GM12801 (cell line): ENCODE data around the gene C20orf204.

Source experiments
- TF ChIP-seq, protein P1 (sequence below): IDR thresholded peaks from one replicate; pipeline ENCODE4 v1.5.1; 2011; ENCODE audit warnings: control low read depth; ENCODE audit not compliant: insufficient read length; ENCODE audit errors: extremely low read depth

Gene C20orf204

GRCh38 chr20:64047968-64048401 lies 12.0 kb downstream of the C20orf204 start:
- TF ChIP-seq, protein P1, sequence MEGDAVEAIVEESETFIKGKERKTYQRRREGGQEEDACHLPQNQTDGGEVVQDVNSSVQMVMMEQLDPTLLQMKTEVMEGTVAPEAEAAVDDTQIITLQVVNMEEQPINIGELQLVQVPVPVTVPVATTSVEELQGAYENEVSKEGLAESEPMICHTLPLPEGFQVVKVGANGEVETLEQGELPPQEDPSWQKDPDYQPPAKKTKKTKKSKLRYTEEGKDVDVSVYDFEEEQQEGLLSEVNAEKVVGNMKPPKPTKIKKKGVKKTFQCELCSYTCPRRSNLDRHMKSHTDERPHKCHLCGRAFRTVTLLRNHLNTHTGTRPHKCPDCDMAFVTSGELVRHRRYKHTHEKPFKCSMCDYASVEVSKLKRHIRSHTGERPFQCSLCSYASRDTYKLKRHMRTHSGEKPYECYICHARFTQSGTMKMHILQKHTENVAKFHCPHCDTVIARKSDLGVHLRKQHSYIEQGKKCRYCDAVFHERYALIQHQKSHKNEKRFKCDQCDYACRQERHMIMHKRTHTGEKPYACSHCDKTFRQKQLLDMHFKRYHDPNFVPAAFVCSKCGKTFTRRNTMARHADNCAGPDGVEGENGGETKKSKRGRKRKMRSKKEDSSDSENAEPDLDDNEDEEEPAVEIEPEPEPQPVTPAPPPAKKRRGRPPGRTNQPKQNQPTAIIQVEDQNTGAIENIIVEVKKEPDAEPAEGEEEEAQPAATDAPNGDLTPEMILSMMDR, result no peak

GRCh38 chr20:64048402-64049044 lies 12.5 kb downstream of the C20orf204 start:
- TF ChIP-seq, protein P1, result no peak

DNA sequence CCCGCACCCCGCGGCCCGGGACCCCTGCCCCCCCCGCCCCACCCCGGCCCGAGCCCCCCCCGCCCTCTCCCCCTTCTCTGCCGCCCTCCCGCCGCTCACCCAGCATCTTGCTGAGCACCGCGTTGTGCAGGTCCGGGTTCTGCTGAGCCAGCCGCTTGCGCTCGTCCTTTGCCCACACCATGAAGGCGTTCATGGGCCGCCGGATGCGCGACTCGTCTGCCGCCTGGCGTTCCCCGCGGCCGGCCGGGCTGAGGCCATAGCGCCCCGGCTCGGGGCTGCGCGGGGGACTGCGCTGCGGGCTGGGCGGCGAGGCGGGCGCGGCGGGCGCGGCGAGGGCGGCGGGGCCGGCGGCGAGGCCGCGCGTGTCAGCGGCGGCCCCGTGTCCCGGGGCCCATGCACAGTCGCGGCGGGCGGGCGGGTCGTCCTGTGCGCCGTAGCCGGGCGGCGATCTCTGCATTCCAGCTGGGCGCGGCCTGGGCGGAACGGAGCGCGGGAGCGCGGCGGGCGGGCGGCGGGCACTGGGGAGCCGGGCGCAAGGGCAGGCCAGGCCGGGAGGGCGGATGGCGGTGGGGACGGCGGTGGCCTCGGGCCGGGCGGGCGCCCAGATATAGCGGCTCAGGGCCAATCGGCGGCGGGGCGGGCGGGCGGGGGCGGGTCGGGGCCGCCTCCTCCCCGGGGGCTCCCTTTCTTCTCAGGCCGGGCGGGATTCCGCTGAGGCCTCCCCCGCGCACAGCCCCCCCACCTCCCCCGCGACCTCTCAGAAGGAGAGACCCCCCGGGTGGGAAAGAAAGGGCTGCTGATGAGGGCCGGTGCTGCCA lies 13.3 kb downstream of the C20orf204 start, which contains the start of gene SOX18:
TSS of gene SOX18 (minus strand) at position 580 of the 818 bp plus-strand sequence. CDS start at position 457, 123 bp downstream.
- TF ChIP-seq, protein P1, result no peak

- TF ChIP-seq, protein P1, result no peak
These were observed 13.9 kb downstream of the C20orf204 start for GRCh38 chr20:64049878-64050260.

- TF ChIP-seq, protein P1, result no peak
These were observed 14.5 kb downstream of the C20orf204 start for GRCh38 chr20:64050261-64051032.

DNA sequence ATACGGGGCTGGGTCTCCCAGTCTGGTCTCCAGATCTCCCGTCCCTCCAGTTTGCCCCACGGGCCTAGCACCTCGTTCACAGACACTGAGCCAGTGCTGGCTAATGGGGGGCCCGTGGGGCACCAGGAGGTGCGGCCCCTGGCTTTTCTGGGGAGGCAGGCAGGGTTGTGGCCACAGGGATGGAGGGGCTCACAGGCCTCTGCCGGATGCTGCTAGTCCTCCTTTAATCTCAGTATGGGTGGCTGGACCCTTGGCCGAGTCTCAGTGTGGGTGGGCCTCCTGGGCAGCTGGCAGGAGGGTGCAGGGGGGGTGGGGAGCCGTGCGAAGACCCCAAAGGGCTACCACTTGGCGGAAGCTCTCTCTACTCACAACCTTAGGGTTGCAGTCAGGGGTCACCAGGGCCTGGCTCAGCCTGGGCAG lies 15.1 kb downstream of the C20orf204 start:
- TF ChIP-seq, protein P1, result no peak

DNA sequence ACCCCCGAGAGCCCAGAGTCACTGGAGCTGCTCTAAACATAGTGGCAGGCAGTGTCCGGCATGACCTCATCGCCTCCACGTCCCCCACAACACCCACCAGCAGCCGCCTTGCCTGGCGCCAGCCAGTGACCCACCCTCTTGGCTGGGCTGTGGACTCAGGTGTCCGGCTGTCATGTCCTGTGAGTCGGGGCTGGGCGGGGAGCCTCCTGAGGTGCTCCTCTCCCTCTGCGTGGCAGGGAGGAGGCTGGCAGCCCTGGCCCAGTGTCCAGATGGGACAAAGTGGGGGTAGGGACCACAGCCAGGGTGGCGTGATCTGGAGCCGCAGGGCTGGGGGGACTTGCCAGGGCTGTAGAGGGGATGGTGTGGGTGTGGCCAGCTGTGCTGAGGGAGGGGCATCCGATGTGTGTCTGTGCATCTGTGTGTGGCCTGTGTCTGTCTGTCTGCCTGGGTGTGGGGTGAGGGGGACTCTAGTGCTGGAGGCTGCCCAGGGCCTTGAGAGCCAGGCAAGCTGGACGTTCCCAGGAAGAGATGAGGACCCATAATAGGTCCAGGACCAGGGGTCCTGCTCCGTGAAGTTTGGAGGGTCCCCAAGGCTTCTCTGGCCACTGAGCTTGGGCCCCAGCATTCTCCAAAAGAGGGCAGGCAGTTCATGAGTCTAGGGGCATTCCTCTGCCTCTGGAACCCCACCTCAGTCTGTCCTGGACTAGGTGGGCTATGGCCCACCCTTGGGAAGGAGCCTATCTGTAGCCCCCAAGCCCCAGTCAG lies 15.8 kb downstream of the C20orf204 start:
- TF ChIP-seq, protein P1, result no peak
